ENCODE measurements around the gene CKAP2L. TPM values are rescaled to one million over a fixed set of nuclear protein-coding genes. Genes with fewer than 3 reads are reported as not detected.

The CKAP2L gene
- total and polyA plus RNA-seq, 2 donors (not counting 3 experiments of a cell fraction or from before 2014, with no cell fraction given) = 3.4 to 30.7 TPM

GRCh38 chr2:112782234-112782799 is 17.9 kb upstream of the CKAP2L start:
- H4K20me1 ChIP-seq (replicated peaks; ENCODE audit: control insufficient read depth, extremely low read depth, insufficient read depth, low read length) = no peaks in the 10 kb centered on the region
- no peak overlapping the region for H3K27ac ChIP-seq (ENCODE audit: insufficient read depth, low read depth, low read length)
- dilution Hi-C loops (cut with MboI; ENCODE audit: extremely low pct_ligation_motif_present, low sequenced_read_pairs) (no loop called here), intact Hi-C loops (cut with micrococcal nuclease) (no loop called here)
- no peaks in the 10 kb centered on the region for H3K9me3 ChIP-seq (replicated peaks; ENCODE audit: control insufficient read depth, insufficient read depth, low read length)
- no peak overlapping the region for H3K9ac ChIP-seq (replicated peaks; ENCODE audit: extremely low read depth, insufficient read depth, low read length)
- ChIA-PET CTCF (interaction anchor here (0.9 to 3.6 kb wide), 6 partner anchors 8 to 160 kb away, joined by 3 to 12 read pairs (median 4); no protein-coding TSS in a partner anchor), POLR2A (no interaction called here)
- H3K4me2 ChIP-seq (ENCODE audit: insufficient read depth, low read length) = no peak overlapping the region
- peaks cover 33% of the 10 kb centered on the region for H3K4me1 ChIP-seq (ENCODE audit: control insufficient read depth, extremely low read depth, insufficient read depth, low read length)
- BruUV-seq (replicated peaks) = no TSS peak
- no peaks in the 10 kb centered on the region for H3K9me1 ChIP-seq (replicated peaks; ENCODE audit: control insufficient read depth, extremely low read depth, insufficient read depth, low read length)
- H3K27me3 ChIP-seq (ENCODE audit: control insufficient read depth in 2 of 2, insufficient read depth in 2 of 2, low read length in 2 of 2) = no peaks in the 10 kb centered on the region
- H2AFZ ChIP-seq (ENCODE audit: low read depth, low read length) = no peak overlapping the region
- H3K79me2 ChIP-seq (ENCODE audit: control insufficient read depth, insufficient read depth, low read length) = no peaks in the 10 kb centered on the region
- FAIRE-seq (no peak), DNase-seq (ENCODE audit: low read depth, low spot score) (no peak)
- TF ChIP-seq FOS (IDR thresholded peaks at IDR 0.05; ENCODE audit: borderline replicate concordance, insufficient read depth, low read length) = no peak
- TF ChIP-seq MYC (IDR thresholded peaks at IDR 0.05; ENCODE audit: low read depth, low read length) = no peak
- no peak for TF ChIP-seq POLR2A (IDR thresholded peaks at IDR 0.05; ENCODE audit: low read depth, low read length)
- no peak for TF ChIP-seq POLR2AphosphoS5 (IDR thresholded peaks at IDR 0.05; ENCODE audit: insufficient read depth, low read depth, low read length)
- TF ChIP-seq EZH2 (IDR thresholded peaks at IDR 0.05; ENCODE audit: borderline replicate concordance, low read depth, low read length, severe bottlenecking) = no peak
- no peak for TF ChIP-seq MAX (IDR thresholded peaks at IDR 0.05; ENCODE audit: insufficient read depth, insufficient read length)
- TF ChIP-seq GATA2 (IDR thresholded peaks at IDR 0.05; ENCODE audit: insufficient read depth, insufficient read length, low read depth, low read length) = no peak
- no peak for TF ChIP-seq JUN (IDR thresholded peaks at IDR 0.05; ENCODE audit: borderline replicate concordance, insufficient read depth, insufficient read length, low read depth)
- no peak for TF ChIP-seq CTCF (IDR thresholded peaks at IDR 0.05; ENCODE audit: extremely low read depth in 1 of 2, insufficient read depth in 1 of 2, low read depth in 1 of 2, low read length in 2 of 2)
- H3K4me3 ChIP-seq (replicated peaks in 1 of 3; ENCODE audit: insufficient read depth in 1 of 3, low read depth in 1 of 3, low read length in 3 of 3) = no peak overlapping the region
- H3K36me3 ChIP-seq (ENCODE audit: control insufficient read depth in 2 of 2, extremely low read depth in 1 of 2, insufficient read depth in 2 of 2, low read length in 2 of 2) = no peaks in the 10 kb centered on the region

Measured in endothelial cell of umbilical vein (primary cell).